ENCODE data around the gene CYP8B1. TPM values are rescaled to one million over a fixed set of nuclear protein-coding genes. Genes with fewer than 3 reads are reported as not detected.

Gene CYP8B1
- total RNA-seq, 1 experiment from 2014 or later, result 0.12 TPM

GRCh38 chr3:42846685-42847522 lies 28.8 kb downstream of the CYP8B1 start:
- BruUV-seq (replicated peaks), result no TSS peak
- no peak overlapping the region for H2AFZ ChIP-seq (ENCODE audit: low read depth, low read length, poor library complexity, severe bottlenecking)
- ChIA-PET POLR2A (no interaction called here), CTCF (no interaction called here), RAD21 (ENCODE audit: low non-redundant PET in 1 of 2, low total read pairs in 2 of 2, uncharacterized antibody in 2 of 2, unreplicated experiment in 2 of 2) (no interaction called here)
- no peaks in the 10 kb centered on the region for H3K4me1 ChIP-seq (ENCODE audit: control insufficient read depth in 1 of 2, insufficient read depth in 2 of 2, low read length in 2 of 2)
- no peaks in the 10 kb centered on the region for H3K27me3 ChIP-seq (ENCODE audit: insufficient read depth, low read length)
- ATAC-seq, result no peak
- DNase-seq (ENCODE audit: low read depth, low spot score), result no peak
- no peaks in the 10 kb centered on the region for H3K9me3 ChIP-seq (ENCODE audit: control insufficient read depth in 1 of 2, insufficient read depth in 1 of 2, low read depth in 1 of 2, low read length in 2 of 2)
- H3K9ac ChIP-seq (ENCODE audit: low read length), result no peak overlapping the region
- H3K9me2 ChIP-seq (ENCODE audit: insufficient read depth), result no peaks in the 10 kb centered on the region
- no peak overlapping the region for H3K27ac ChIP-seq (ENCODE audit: low read depth, low read length)
- H3K36me3 ChIP-seq (ENCODE audit: control insufficient read depth in 1 of 2, insufficient read depth in 2 of 2, low read length in 2 of 2), result no peaks in the 10 kb centered on the region
- no peak overlapping the region for H3K4me3 ChIP-seq (replicated peaks in 1 of 2; ENCODE audit: low read depth in 1 of 2, low read length in 2 of 2)
- no peaks in the 10 kb centered on the region for H4K20me1 ChIP-seq (ENCODE audit: insufficient read depth)
- H3K79me2 ChIP-seq (ENCODE audit: insufficient read depth, low read length), result no peaks in the 10 kb centered on the region
- no peak overlapping the region for H3K4me2 ChIP-seq (ENCODE audit: low read length)
- intact Hi-C loops (cut with micrococcal nuclease), result no loop called here
- TF ChIP-seq CBX3 (IDR thresholded peaks at IDR 0.05; ENCODE audit: low read depth) (no peak), MAX (IDR thresholded peaks at IDR 0.05) (no peak), EZH2phosphoT487 (IDR thresholded peaks at IDR 0.05; ENCODE audit: borderline replicate concordance) (no peak), SP1 (IDR thresholded peaks at IDR 0.05; ENCODE audit: low read depth) (no peak), TCF7L2 (IDR thresholded peaks at IDR 0.05; ENCODE audit: borderline replicate concordance, extremely low read depth, insufficient read depth, insufficient read length) (no peak), ZBTB33 (IDR thresholded peaks at IDR 0.05; ENCODE audit: extremely low read depth, insufficient replicate concordance, low read length) (no peak), EGR1 (IDR thresholded peaks at IDR 0.05; ENCODE audit: low read depth) (no peak), EZH2 (IDR thresholded peaks at IDR 0.05) (no peak), CEBPB (IDR thresholded peaks at IDR 0.05; ENCODE audit: low read depth) (no peak), SRF (IDR thresholded peaks at IDR 0.05; ENCODE audit: low read depth) (no peak), JUND (IDR thresholded peaks at IDR 0.05) (no peak), ZFX (IDR thresholded peaks at IDR 0.05) (no peak), REST (IDR thresholded peaks at IDR 0.05; ENCODE audit: low read depth) (no peak), FOSL1 (IDR thresholded peaks at IDR 0.05; ENCODE audit: low read depth) (no peak), SIN3A (IDR thresholded peaks at IDR 0.05; ENCODE audit: low read depth) (no peak), YY1 (IDR thresholded peaks at IDR 0.05; ENCODE audit: extremely low read depth, insufficient replicate concordance, low read depth, low read length) (no peak), ATF3 (IDR thresholded peaks at IDR 0.05) (no peak), CTCF (IDR thresholded peaks at IDR 0.05 in 2 of 3, conservative IDR thresholded peaks at IDR 0.05 in 1 of 3; ENCODE audit: borderline replicate concordance in 1 of 3, insufficient read depth in 1 of 3, low read depth in 2 of 3, low read length in 2 of 3) (no peak)

All from HCT116 (cell line).